OCI-LY7 (cell line): ENCODE measurements around the gene SPANXN1. TPM values are rescaled to one million over a fixed set of nuclear protein-coding genes. Genes with fewer than 3 reads are reported as not detected.

Source experiments
- BruUV-seq: library from RNA; stranded (reverse); fragments of 400-500 nt; replicated peaks from 2 replicates; lab custom pipeline; 2021; lab: Mats Ljungman, UMichigan
- CTCF ChIA-PET: fragments of 300-600 bp; sonication (Branson Sonifier 250); formaldehyde crosslinking; loops from one replicate; lab custom pipeline; 2022; ENCODE audit warnings: antibody characterized with exemption; ENCODE audit not compliant: unreplicated experiment; lab: Charles Lee
- POLR2A ChIA-PET: fragments of 300-600 bp; sonication (Branson Sonifier 250); formaldehyde crosslinking; loops from one replicate; lab custom pipeline; 2022; ENCODE audit warnings: antibody characterized with exemption; lab: Charles Lee
- DNase-seq: peaks from one replicate; pipeline ENCODE4 v3.0.0-alpha.2; 2015; ENCODE audit warnings: low spot score
- H2AFZ ChIP-seq: fragments of 200-600 bp; sonication (generic), shearing (Covaris generic); 2 replicates; pipeline ENCODE4 v1.6.1; 2014; ENCODE audit warnings: mild to moderate bottlenecking, antibody characterized with exemption, low read length, moderate library complexity
- H3K27ac ChIP-seq: fragments of 200-600 bp; sonication (generic); 2 replicates; pipeline ENCODE4 v1.5.1; 2014; ENCODE audit warnings: mixed run types, low read depth, mild to moderate bottlenecking, moderate library complexity, low read length, inconsistent platforms; ENCODE audit not compliant: poor library complexity, severe bottlenecking
- H3K36me3 ChIP-seq: fragments of 200-600 bp; sonication (generic); 2 replicates; pipeline ENCODE4 v1.6.1; 2014; ENCODE audit warnings: mild to moderate bottlenecking, antibody characterized with exemption, low read length, moderate library complexity, mixed read lengths; ENCODE audit not compliant: insufficient read depth
- H3K4me1 ChIP-seq: fragments of 200-600 bp; sonication (generic); 2 replicates; pipeline ENCODE4 v1.5.1; 2014; ENCODE audit warnings: mild to moderate bottlenecking, low read length; ENCODE audit not compliant: insufficient read depth, poor library complexity, severe bottlenecking
- H3K4me2 ChIP-seq: fragments of 200-600 bp; sonication (generic); 2 replicates; pipeline ENCODE4 v1.6.1; 2014; ENCODE audit warnings: mild to moderate bottlenecking, low read length
- H3K4me3 ChIP-seq: fragments of 200-600 bp; sonication (generic); 2 replicates; pipeline ENCODE4 v1.5.1; 2014; ENCODE audit warnings: mild to moderate bottlenecking, low read depth, low read length; ENCODE audit not compliant: poor library complexity, severe bottlenecking
- H3K79me2 ChIP-seq: fragments of 200-600 bp; sonication (generic); 2 replicates; pipeline ENCODE4 v1.6.1; 2016; ENCODE audit warnings: low read depth, mild to moderate bottlenecking, low read length, moderate library complexity, mixed read lengths; ENCODE audit not compliant: insufficient read depth
- H3K9me2 ChIP-seq: fragments of 200-600 bp; sonication (generic); 2 replicates; pipeline ENCODE4 v1.6.1; 2016; ENCODE audit warnings: mild to moderate bottlenecking, low read length, mixed read lengths; ENCODE audit not compliant: insufficient read depth
- H3K9me3 ChIP-seq: fragments of 200-600 bp; sonication (generic); 2 replicates; pipeline ENCODE4 v1.6.1; 2014; ENCODE audit warnings: mild to moderate bottlenecking, mixed run types, low read length, mixed read lengths
- H4K20me1 ChIP-seq: fragments of 200-600 bp; sonication (generic); 2 replicates; pipeline ENCODE4 v1.6.1; 2014; ENCODE audit warnings: mild to moderate bottlenecking, antibody characterized with exemption, low read length, moderate library complexity, mixed read lengths; ENCODE audit not compliant: insufficient read depth
- CTCF ChIP-seq: fragments of 200-600 bp; sonication (generic); conservative IDR thresholded peaks from 2 replicates; pipeline ENCODE4 v1.5.1; 2014; ENCODE audit warnings: mild to moderate bottlenecking, antibody characterized with exemption, low read length, moderate library complexity, mixed read lengths
- EZH2phosphoT487 ChIP-seq: fragments of 200-600 bp; sonication (generic); IDR thresholded peaks from 2 replicates; pipeline ENCODE4 v1.6.1; 2018; ENCODE audit warnings: low read depth, borderline replicate concordance, mild to moderate bottlenecking, mixed run types, antibody characterized with exemption, low read length, moderate library complexity, mixed read lengths
- intact Hi-C: fragments of 100-400 bp; cut with micrococcal nuclease; formaldehyde crosslinking; loops from one replicate; pipeline ENCODE4 v1.10.0; 2022; ENCODE audit not compliant: unreplicated experiment
- total RNA-seq, 2 experiments: library from RNA; depleted of rRNA in 1 of 2; stranded (reverse); fragments of >200 nt in 1 of 2; shearing (Covaris generic) in 1 of 2; gene quantifications; 2 replicates each; pipeline ENCODE4 v1.2.3, GENCODE V29; 2014 to 2022

SPANXN1 gene
- total RNA-seq, 2 experiments from 2014 or later: not detected

GRCh38 chrX:145292218-145292617 lies 44.9 kb downstream of the SPANXN1 start:
- H3K4me1 ChIP-seq: no peaks in the 10 kb centered on the region
- no TSS peak for BruUV-seq
- intact Hi-C loops: no loop called here
- no peaks in the 10 kb centered on the region for H3K79me2 ChIP-seq
- TF ChIP-seq CTCF (no peak), EZH2phosphoT487 (no peak)
- H3K36me3 ChIP-seq: no peaks in the 10 kb centered on the region
- CTCF ChIA-PET: no interaction called here
- no peak overlapping the region for H2AFZ ChIP-seq
- H3K4me3 ChIP-seq: no peak overlapping the region
- no peaks in the 10 kb centered on the region for H3K9me2 ChIP-seq
- H3K4me2 ChIP-seq: no peak overlapping the region
- no peaks in the 10 kb centered on the region for H4K20me1 ChIP-seq
- DNase-seq: no peak
- POLR2A ChIA-PET: no interaction called here
- no peaks in the 10 kb centered on the region for H3K9me3 ChIP-seq
- H3K27ac ChIP-seq: no peak overlapping the region
